RPMI7951 (cell line): Measurements from ENCODE around the gene COA1. TPM values are rescaled to one million over a fixed set of nuclear protein-coding genes. Genes with fewer than 3 reads are reported as not detected.
"Not testable (repeated sequence)": the region's sequence is repeated elsewhere in the genome, so short reads cannot be mapped to it uniquely, and the experiment has no call there.

Source experiments
- DNase-seq: peaks from one replicate; pipeline ENCODE4 v3.0.0-alpha.2; 2012; ENCODE audit warnings: low read depth
- total RNA-seq: library from RNA; depleted of rRNA; stranded (reverse); fragments of >200 nt; shearing (Covaris generic); gene quantifications from 2 replicates; pipeline ENCODE4 v1.2.3, GENCODE V29; 2014

Gene COA1
- total RNA-seq, 1 experiment from 2014 or later: 245 TPM

DNA sequence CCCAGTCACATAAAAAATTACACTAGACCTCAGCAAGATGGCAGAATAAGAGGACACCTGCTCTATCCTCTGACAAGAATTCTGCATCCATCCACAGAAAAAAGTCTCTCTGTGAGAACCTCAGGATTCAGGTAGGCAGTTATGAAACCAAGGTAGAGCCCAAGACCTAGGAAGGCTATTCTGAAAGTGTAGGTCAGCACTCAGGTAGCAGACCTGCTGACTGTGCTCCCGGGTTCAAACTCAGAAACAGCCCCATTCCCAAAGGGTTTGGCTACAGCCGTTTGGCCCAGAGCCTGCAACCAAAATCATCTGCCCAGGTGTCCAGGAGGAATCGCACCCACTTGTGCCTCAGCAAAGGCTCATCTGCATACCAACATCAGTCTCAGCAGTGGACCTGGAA, 37.7 kb downstream of the COA1 start:
- no peak for DNase-seq

- DNase-seq: no peak
These were observed 40.2 kb downstream of the COA1 start for GRCh38 chr7:43689115-43689514.

- DNase-seq: not testable (repeated sequence)
These were observed 41.5 kb downstream of the COA1 start for GRCh38 chr7:43687866-43688265.

- no peak for DNase-seq
These were observed 42.3 kb downstream of the COA1 start for GRCh38 chr7:43686991-43687390.

DNA sequence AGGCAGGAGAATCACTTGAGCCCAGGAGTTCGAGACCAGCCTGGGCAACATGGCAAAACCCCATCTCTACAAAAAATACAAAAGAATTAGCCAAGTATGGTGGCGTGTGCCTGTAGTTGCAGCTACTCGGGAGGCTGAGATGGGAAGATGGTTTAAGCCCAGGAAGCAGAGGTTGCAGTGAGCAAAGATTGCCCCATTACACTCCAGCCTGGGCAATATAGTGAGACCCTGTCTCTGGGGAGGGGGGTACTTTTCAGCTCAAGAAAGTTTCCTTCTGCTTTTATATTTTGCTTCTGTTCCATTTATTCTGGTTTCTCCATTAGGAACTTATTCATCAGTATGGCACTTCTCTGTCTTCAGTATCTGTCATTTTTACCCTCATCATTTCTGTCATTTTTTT, 48.6 kb downstream of the COA1 start:
- no peak for DNase-seq

DNA sequence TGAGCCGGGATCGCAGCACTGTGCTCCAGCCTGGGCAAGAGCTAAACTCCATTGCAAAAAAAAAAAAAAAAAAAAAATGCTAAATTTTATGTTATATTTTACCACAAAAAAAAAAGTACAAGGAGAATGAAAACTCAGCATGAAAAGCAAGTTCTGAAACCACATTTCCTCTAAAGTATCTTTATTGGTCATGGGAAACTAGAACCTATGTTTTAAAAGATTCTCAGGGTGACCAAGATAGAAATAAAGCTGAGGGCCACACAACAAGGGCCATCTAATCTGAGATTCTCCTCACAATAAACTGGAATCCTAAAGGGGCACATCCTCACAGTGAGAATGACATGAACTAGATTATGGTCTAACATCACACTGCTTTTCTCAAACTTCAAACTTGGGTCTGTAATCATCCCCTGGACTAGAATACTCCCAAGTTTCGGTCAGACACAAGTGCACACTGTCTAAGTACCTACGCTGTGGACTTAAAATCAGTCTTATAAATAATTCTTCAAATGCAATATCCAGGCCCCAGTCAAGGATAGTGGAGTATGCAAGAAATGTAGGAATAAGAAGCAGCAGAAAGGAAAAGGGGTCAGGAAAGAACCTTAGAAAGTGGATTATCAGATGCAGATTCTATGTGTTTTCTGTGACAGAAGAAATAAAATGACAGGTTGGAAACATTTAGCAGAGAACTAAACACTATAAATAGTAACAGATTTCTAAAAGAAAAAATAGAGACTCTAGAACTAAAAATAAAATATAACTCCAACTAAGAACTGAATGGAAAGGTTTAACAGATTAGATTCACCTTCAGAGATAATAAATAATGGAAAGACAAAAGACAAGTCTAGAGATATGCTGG, 49.9 kb downstream of the COA1 start:
- DNase-seq: no peak

DNA sequence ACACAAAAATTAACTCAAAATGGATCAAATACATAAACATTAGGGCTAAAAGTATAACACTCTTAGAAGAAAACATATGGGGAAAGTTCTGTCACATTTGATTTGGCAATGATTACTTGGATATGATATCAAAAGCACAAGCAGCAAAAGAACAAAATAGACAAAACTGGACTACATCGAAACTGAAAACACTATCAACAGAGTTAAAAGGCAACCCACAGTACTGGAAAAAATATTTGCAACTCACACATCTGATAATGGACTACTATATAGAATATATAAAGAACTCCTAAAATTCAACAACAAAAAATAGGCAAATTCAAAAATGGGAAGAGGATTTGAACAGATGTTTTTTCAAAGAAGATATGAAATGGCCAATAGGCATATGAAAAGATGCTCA, 51.0 kb downstream of the COA1 start:
- no peak for DNase-seq

DNA sequence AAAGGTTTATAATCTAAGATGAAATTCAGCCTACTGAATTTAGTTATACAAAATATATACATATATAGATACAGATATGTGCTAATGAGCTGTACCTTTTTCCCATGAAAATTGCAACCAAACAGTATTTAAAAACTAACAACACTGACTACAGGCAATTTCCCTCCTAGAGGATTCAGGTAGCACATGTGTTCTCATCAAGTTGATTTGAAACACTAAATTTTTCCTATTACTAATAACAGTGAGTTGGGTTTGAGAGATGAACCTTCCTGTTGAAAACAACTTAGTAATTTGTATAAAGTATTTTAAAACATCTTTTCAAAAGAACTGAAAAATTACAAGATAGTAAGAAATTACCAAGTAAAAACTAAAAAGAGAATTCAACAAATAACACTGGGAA, 51.5 kb downstream of the COA1 start:
- no peak for DNase-seq

GRCh38 chr7:43674559-43675436, 54.5 kb downstream of the COA1 start:
- DNase-seq: peak; percentile 91

DNA sequence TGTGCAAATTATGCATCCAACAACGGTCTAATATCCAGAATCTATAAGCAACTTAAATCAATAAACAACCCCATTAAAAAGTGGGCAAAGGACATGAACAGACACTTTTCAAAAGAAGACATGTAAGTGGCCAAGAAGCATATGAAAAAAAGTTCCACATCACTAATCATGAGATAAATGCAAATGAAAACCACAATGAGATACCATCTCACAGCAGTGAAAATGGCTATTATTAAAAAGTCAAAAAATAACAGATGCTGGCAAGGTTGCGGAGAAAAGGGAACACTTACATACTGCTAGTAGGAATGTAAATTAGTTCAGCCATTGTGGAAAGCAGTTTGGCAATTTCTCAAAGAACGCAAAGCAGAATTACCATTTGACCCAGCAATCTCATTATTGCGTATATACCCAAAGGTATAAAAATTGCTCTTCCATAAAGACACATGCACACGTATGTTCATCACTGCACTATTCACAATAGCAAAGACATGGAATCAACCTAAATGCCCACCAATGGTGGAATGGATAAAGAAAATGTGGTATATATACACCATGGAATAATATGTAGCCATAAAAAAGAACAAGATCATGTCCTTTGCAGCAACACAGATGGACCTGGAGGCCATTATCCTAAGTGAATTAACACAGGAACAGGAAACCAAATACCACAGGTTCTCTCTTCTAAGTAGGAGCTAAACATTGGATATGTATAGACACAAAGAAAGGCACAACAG, 55.9 kb downstream of the COA1 start:
- not testable (repeated sequence) for DNase-seq

GRCh38 chr7:43671521-43671920, 57.8 kb downstream of the COA1 start:
- DNase-seq: no peak

DNA sequence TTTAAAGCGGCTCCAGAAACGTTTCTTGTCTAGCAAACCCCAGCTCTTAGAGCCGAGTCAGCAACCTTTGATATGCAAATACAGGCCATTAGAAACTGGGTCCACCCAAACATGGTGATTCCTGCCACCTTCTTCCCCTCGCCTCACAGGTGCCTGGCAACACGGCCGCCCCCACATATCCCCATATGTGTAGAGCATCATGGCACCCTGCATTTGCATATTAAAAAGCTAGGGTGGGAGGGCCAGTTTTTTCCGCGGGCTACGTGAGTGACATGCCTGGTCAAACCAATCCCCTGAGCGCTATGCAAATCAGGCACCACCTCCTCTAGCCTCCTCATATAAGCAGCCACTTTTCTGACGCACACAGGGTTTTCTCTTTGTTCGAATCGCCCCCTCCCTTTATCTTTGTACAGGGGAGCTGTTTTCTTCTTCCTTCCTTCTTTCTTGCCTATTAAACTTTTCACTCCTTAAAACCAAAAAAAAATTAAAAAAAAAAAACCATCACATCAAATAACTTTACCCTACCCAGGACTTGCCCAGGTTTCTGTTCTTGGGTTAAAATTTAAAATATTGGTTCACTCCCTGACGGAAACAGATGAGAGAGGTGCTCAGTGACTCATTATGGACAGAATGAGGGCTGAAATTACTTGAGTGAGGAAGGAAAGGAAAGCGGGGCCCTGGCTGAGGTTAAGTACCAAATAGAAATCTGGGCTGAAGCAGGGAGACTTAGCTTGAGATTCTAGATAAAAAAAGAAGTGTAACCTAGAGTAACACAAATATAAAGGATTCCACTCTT, 59.8 kb downstream of the COA1 start:
- peak; percentile 52 for DNase-seq

DNA sequence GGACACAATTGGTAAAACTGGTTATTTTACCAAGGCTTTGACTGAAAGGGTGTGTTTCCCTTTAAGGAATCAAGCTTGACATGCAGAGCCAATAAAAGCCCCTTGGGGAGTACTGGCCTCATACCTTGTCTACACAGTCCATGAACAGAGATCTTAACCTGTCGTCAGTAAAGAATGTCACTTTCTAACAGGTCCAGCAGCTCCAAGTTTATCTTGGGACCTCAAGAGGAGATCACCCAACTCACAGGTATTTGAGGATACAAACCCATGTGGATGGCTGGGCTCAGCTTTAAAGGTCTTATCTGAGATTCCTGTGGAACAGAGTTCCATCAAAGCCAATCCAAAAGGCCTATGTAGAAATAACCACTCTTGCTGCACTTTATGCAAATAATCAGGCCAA, 61.3 kb downstream of the COA1 start:
- DNase-seq: no peak

GRCh38 chr7:43666938-43667337, 62.4 kb downstream of the COA1 start:
- DNase-seq: peak; percentile 41

GRCh38 chr7:43664681-43665080, 64.6 kb downstream of the COA1 start:
- DNase-seq: no peak

GRCh38 chr7:43660141-43660540, 69.2 kb downstream of the COA1 start:
- DNase-seq: no peak

DNA sequence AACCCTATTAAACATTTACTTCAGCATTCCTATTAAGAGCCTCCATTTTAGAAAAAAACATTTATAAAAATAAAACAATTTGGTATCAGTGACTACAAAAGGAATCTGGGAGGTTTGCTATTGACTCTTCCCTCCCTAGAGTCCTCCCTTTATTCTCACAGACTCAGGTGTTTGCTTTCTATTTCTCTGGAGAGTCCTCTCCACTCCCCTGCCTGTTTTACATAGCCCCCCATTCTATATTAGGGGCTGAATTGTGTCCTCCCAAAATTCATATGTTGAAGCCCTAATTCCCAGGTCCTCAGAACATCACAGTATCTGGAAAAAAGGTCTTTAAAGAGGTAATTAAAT, 69.8 kb downstream of the COA1 start:
- no peak for DNase-seq

DNA sequence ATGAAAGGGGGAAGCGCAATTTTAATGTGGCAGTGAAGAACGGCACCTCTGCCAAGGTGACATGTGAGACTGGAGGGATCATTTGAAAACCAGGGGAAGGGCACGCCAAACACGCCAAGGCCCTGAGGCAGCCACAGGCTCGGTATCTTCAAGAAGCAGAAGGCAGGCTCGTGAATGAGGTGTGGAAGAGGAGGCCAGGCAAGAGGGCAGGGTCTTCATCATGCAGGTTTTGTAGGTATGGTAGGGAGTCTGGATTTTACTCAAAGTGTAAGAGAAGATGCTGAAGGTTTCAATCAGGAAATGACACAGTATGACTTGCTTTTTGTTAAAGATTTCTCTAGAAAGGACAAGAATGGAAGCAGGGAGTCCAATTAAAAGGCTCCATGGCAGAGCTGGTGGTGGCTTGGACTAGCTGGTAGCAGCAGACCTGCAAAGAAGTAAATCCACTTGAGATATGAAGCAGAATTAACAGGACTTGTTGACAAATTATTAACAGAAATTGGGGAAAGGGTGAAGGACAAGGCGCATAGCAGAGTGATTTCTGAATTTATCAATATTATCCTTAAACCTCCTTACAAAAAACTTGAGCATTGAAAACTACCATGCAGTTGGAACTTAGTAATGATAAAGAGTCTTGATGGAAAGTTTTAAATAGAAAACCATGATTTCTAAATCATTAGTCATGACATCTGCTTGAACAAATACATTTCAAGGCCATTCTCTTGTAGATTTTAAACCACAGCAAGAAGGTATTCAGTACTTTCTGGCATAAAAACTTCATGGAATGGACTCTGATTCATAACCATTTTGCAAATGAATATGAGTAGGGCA, 70.4 kb downstream of the COA1 start:
- DNase-seq: peak; percentile 76

- no peak for DNase-seq
These were observed 72.3 kb downstream of the COA1 start for GRCh38 chr7:43656997-43657396.

DNA sequence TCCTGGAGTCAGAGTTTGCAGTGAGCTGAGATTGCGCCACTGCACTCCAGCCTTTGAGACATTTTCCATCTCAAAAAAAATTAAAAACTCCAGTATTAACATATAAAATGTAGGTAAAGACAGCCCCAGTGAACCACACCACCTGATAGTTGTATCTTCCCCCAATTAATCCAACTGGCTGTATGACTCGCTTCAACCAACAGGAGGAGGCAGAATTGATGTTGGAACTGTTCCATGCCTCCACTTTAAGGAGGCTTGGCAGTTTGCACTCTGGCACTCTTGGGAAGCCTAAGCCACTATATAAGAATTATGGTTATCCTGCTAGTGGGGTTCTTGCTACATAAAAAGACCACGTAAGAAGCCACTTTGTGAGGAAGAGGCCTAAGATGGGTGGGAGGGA, 73.7 kb downstream of the COA1 start:
- DNase-seq: peak; percentile 57
